Hippocampal formation (tissue), 2 donors: ENCODE data around the gene PLEKHA7.

Experiments
- DNase-seq, 2 donors: peaks; one replicate each; lab custom pipeline; 2025; lab: John Stamatoyannopoulos, UW

The PLEKHA7 gene

DNA sequence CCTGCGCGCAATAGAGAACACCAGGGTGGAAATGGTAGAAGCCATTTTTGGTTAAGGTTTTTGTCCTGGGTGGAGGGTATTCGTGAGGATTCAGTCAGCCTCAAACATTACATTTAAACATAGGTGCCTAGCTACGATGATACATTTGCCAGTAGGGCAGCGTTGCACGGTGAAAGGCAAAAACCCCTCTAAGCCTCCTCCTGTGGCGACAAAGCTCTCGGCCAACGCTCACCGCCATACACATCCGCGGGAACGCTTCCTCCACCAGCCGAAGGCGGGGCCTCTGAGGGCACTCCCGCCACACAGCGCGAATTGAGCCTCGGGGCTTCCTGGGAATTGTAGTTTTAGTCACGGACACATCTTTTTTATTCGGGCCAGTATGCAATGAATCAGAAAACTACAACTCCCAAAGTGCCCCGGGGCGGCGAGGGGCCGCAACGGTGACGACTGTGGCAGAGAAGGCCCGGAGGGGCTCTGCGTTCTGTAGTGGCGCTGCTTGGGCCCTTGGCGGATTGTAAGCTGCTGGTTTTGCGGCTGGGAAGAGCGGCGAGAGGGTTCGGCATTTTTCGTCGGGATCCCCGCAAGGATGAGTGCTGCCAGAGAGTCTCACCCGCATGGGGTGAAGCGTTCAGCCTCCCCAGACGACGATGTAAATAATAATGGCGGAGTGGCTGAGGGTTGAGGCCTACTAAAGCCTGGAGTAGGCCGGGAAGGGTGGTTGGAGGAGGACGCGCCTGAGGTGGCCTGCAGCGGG is 275.8 kb downstream of the PLEKHA7 start, which contains the start of gene C11orf58:
C11orf58 (plus strand) TSS at position 455 of the 754 bp plus-strand sequence; CDS start at position 587, 132 bp downstream.
- DNase-seq = peak; percentile 95 to 100

DNA sequence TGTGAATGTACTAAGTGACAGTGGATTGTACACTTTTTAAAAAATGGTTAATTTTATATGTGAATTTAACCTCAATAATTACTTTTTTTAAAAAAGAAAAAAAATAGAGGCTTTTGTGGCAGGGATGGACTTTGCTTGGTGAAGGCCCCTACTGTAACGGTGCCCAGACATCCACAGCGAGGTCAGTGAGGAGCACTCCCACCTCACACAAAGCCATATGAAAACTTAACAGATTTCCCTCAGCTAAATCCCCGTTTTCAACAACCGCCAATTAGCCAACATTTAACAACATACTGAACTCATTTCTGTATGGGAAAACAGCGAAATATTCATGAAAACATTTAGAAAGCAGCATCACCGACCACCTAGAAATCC is 276.4 kb downstream of the PLEKHA7 start:
- DNase-seq = no peak
